GM21576 (cell line): Measurements from ENCODE around the gene SLC7A7.
"Not testable (repeated sequence)": the region's sequence is repeated elsewhere in the genome, so short reads cannot be mapped to it uniquely, and the experiment has no call there.

Source experiments
- ATAC-seq: cut with Tn5 transposase; IDR thresholded peaks from one replicate; pipeline ENCODE4 v1.9.1; 2021; ENCODE audit warnings: mild to moderate bottlenecking, moderate library complexity; ENCODE audit not compliant: unreplicated experiment

Gene SLC7A7

GRCh38 chr14:22794551-22794951 is 20.7 kb downstream of the SLC7A7 start:
- peak; percentile 56 for ATAC-seq

GRCh38 chr14:22793976-22794375 is 21.3 kb downstream of the SLC7A7 start:
- ATAC-seq, result no peak

- ATAC-seq, result not testable (repeated sequence)
These were observed 21.7 kb downstream of the SLC7A7 start for GRCh38 chr14:22793550-22793949.

- ATAC-seq, result no peak
These were observed 23.1 kb downstream of the SLC7A7 start for GRCh38 chr14:22792158-22792557.

GRCh38 chr14:22791301-22791700 is 23.9 kb downstream of the SLC7A7 start:
- ATAC-seq, result no peak

GRCh38 chr14:22786685-22787084 is 28.6 kb downstream of the SLC7A7 start:
- ATAC-seq, result no peak

GRCh38 chr14:22781301-22781991 is 33.8 kb downstream of the SLC7A7 start:
- no peak for ATAC-seq

- ATAC-seq, result no peak
These were observed 34.3 kb downstream of the SLC7A7 start for GRCh38 chr14:22780941-22781300.

GRCh38 chr14:22780105-22780679 is 35.0 kb downstream of the SLC7A7 start:
- ATAC-seq, result no peak

- no peak for ATAC-seq
These were observed 37.2 kb downstream of the SLC7A7 start for GRCh38 chr14:22778084-22778483.

- not testable (repeated sequence) for ATAC-seq
These were observed 38.4 kb downstream of the SLC7A7 start for GRCh38 chr14:22776849-22777248.

- ATAC-seq, result no peak
These were observed 39.0 kb downstream of the SLC7A7 start for GRCh38 chr14:22776215-22776614.

- ATAC-seq, result no peak
These were observed 41.1 kb downstream of the SLC7A7 start for GRCh38 chr14:22774011-22774706.

- no peak for ATAC-seq
These were observed 41.8 kb downstream of the SLC7A7 start for GRCh38 chr14:22773162-22774010.

GRCh38 chr14:22772725-22773124 is 42.5 kb downstream of the SLC7A7 start:
- ATAC-seq, result no peak

GRCh38 chr14:22770481-22771187 is 44.6 kb downstream of the SLC7A7 start:
- ATAC-seq, result no peak

- no peak for ATAC-seq
These were observed 45.9 kb downstream of the SLC7A7 start for GRCh38 chr14:22769369-22769768.

GRCh38 chr14:22768947-22769346 is 46.3 kb downstream of the SLC7A7 start:
- ATAC-seq, result no peak

GRCh38 chr14:22767323-22767589 is 48.0 kb downstream of the SLC7A7 start:
- no peak for ATAC-seq

GRCh38 chr14:22766457-22767322 is 48.5 kb downstream of the SLC7A7 start, which contains the start of gene OXA1L:
TSS of gene OXA1L (plus strand) at chr14:22766688. CDS start at chr14:22766702, 14 bp downstream.
- peak; percentile 75 for ATAC-seq
